Ovary (tissue), 9 donors: Measurements from ENCODE around the gene PNPLA2. TPM values are rescaled to one million over a fixed set of nuclear protein-coding genes. Genes with fewer than 3 reads are reported as not detected.
A peak's percentile ranks its signal among the peaks of the same experiment; 100 is the strongest.

Source experiments
- DNase-seq, 5 donors: peaks; one replicate each; pipeline ENCODE4 v3.0.0-alpha.2; 2019 to 2020
- H3K27ac ChIP-seq, 2 donors: fragments of 200-600 bp; one replicate each; pipeline versions ENCODE4 v1.5.1 to v1.8.0; 2019 to 2022
- H3K27me3 ChIP-seq: fragments of 200-600 bp; one replicate; pipeline ENCODE4 v1.8.0; 2022
- H3K36me3 ChIP-seq: fragments of 200-600 bp; sonication (generic); one replicate; pipeline ENCODE4 v1.5.1; 2019
- H3K4me1 ChIP-seq: one replicate; pipeline ENCODE4 v1.8.1; 2013; ENCODE audit warnings: mild to moderate bottlenecking, moderate library complexity; ENCODE audit not compliant: insufficient read depth
- H3K4me3 ChIP-seq: fragments of 200-600 bp; sonication (generic); one replicate; pipeline ENCODE4 v1.5.1; 2017
- H3K9me3 ChIP-seq, 2 donors: fragments of 200-600 bp in 1 of 2; sonication (generic) in 1 of 2; one replicate each; pipeline versions ENCODE4 v1.5.1 to v1.8.1; 2013 to 2019; ENCODE audit warnings: mild to moderate bottlenecking in 1 of 2, moderate library complexity in 1 of 2
- CTCF ChIP-seq, 3 donors: fragments of 450-650 bp in 2 of 3; fragments of 200-600 bp in 1 of 3; IDR thresholded peaks; one replicate each; pipeline versions ENCODE4 v1.5.1 to v1.8.0; 2016 to 2022; ENCODE audit warnings: antibody characterized with exemption in 3 of 3, mild to moderate bottlenecking in 1 of 3
- EP300 ChIP-seq: sonication (generic); formaldehyde crosslinking; IDR thresholded peaks from one replicate; pipeline ENCODE4 v1.6.1; 2017; ENCODE audit warnings: antibody characterized with exemption
- POLR2A ChIP-seq: fragments of 450-650 bp; IDR thresholded peaks from one replicate; pipeline ENCODE4 v1.6.1; 2017; ENCODE audit warnings: antibody characterized with exemption, mild to moderate bottlenecking, moderate library complexity
- WGBS, 3 donors: extraction: QIAGEN DNeasy Blood & Tissue Kit in 1 of 3; methylation state at CpG; one replicate each; pipeline versions ENCODE4 v1.1.5 to v1.1.7; 2013 to 2017; 5-methylcytosine and 5-hydroxymethylcytosine counted together
- intact Hi-C, 4 donors: fragments of 100-400 bp; cut with DNase I; formaldehyde crosslinking; loops; one replicate each; pipeline versions ENCODE4 v1.11.0 to v1.15.1; 2022 to 2023
- polyA plus RNA-seq, 2 donors: library from polyadenylated mRNA; stranded (reverse); fragments of 200-250 nt in 1 of 2; fragments of 350-450 nt in 1 of 2; fragmentation: Illumina TruSeq in 1 of 2; extraction: RNeasy Lipid Tissue Mini Kit (QIAGEN cat#74804) in 1 of 2; gene quantifications; one replicate each; pipeline ENCODE4 v1.2.3, GENCODE V29; 2013 to 2014
- total RNA-seq, 7 donors: library from RNA; depleted of rRNA in 2 of 7; stranded (reverse); fragments of >200 nt in 2 of 7; fragmentation: NEBNext Ultra II Directional in 3 of 7; extraction: Animal tissue kit (Norgen Biotek cat#: 25700) in 3 of 7; gene quantifications; one replicate each; pipeline versions ENCODE4 v1.1.0 to v1.2.4, GENCODE V29; 2016 to 2023
- donor health status: DM: no; HTN: no; CAD: no; lungs with moderate emphysema.
- donor health status: DM: no; HTN: no; CAD: no.
- donor health status: Bipolar disorder and iron deficiency.
- donor health status: DM: yes; HTN: yes; CAD: no.
- donor health status: DM: no; HTN: no; CAD: no.
- donor health status: DM: yes; HTN: yes; CAD: no.

The PNPLA2 gene
- total and polyA plus RNA-seq, 9 donors: 12.9 to 98.2 (median 83.0) TPM

- intact Hi-C loops: no loop called here
- H3K4me1 ChIP-seq: peaks cover 11% of the 10 kb centered on the region
- TF ChIP-seq POLR2A: no peak
- no peak for TF ChIP-seq CTCF (IDR thresholded peaks at IDR 0.05)
- TF ChIP-seq EP300: no peak
- DNase-seq: no peak
- H3K27me3 ChIP-seq: no peaks in the 10 kb centered on the region
- no peak overlapping the region for H3K27ac ChIP-seq
- H3K4me3 ChIP-seq: no peak overlapping the region
- no peaks in the 10 kb centered on the region for H3K36me3 ChIP-seq
- WGBS, 3 donors: 77 to 84% (median 84%) methylated on average over 11 of the region's 11 CpGs
- no peaks in the 10 kb centered on the region for H3K9me3 ChIP-seq
These were observed 2.9 kb upstream of the PNPLA2 start for GRCh38 chr11:815675-816432.

GRCh38 chr11:816433-816779 lies 2.3 kb upstream of the PNPLA2 start:
- DNase-seq: no peak
- WGBS, 3 donors: 71 to 81% (median 72%) methylated on average over 11 of the region's 11 CpGs
- Histone ChIP-seq H3K36me3 (no peaks in the 10 kb centered on the region), H3K4me1 (peaks cover 13% of the 10 kb centered on the region), H3K27me3 (no peaks in the 10 kb centered on the region), H3K9me3 (no peaks in the 10 kb centered on the region), H3K4me3 (no peak overlapping the region), H3K27ac (no peak overlapping the region)
- intact Hi-C loops: no loop called here
- no peak for TF ChIP-seq EP300
- no peak for TF ChIP-seq POLR2A
- no peak for TF ChIP-seq CTCF (IDR thresholded peaks at IDR 0.05)

- H3K27me3 ChIP-seq: no peaks in the 10 kb centered on the region
- peaks cover 14% of the 10 kb centered on the region for H3K4me1 ChIP-seq
- peak overlapping the region; percentile 86 for H3K4me3 ChIP-seq
- intact Hi-C loops: no loop called here
- peak; percentile 90 to 94 (median 92) for DNase-seq
- peaks cover 2% of the 10 kb centered on the region for H3K36me3 ChIP-seq
- TF ChIP-seq CTCF (IDR thresholded peaks at IDR 0.05): peak in 2 of 3 donors; percentile 14 to 47
- no peak for TF ChIP-seq EP300
- TF ChIP-seq POLR2A: peak; percentile 80
- H3K9me3 ChIP-seq: no peaks in the 10 kb centered on the region
- WGBS, 3 donors: 0 to 1% (median 1%) methylated on average over 31 to 96 of the region's 96 CpGs
- peak overlapping the region; percentile 64 to 90 for H3K27ac ChIP-seq
These were observed 616 bp downstream of the PNPLA2 start for GRCh38 chr11:819129-819931.

- WGBS, 3 donors: 1 to 2% (median 2%) methylated on average over 47 of the region's 47 CpGs
- Histone ChIP-seq H3K36me3 (peaks cover 2% of the 10 kb centered on the region), H3K27me3 (no peaks in the 10 kb centered on the region), H3K4me1 (peaks cover 14% of the 10 kb centered on the region), H3K27ac (peak overlapping the region; percentile 64 to 90), H3K4me3 (peak overlapping the region; percentile 86), H3K9me3 (no peaks in the 10 kb centered on the region)
- intact Hi-C loops: no loop called here
- peak; percentile 69 to 87 (median 83) for DNase-seq
- TF ChIP-seq EP300 (no peak), POLR2A (no peak), CTCF (IDR thresholded peaks at IDR 0.05) (no peak)
These were observed 1.4 kb downstream of the PNPLA2 start for GRCh38 chr11:819943-820649.
